ENCODE data around the gene UBR3.

The UBR3 gene

DNA sequence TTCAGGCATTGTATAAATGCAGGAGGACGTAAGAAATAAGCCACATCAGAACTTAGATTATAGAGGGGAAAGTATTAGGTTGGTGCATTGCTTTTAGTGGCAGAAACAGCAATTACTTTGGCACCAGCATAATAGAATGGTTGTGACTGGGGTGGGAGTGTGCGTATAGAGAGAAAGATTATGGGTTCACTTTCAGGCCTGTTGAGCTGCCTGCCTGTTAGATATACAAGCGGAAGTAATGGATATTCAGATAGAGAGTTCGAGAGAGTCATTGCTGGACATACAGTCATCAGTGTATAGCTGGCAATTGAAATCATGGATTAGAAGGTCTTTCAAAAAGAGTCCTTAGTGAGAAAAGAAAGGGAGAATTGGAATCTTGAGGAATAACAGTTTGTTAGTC is 211.5 kb downstream of the UBR3 start:
- H3K27ac ChIP-seq (replicated peaks): no peak overlapping the region
- H3K27me3 ChIP-seq (ENCODE audit: insufficient read depth, poor library complexity, severe bottlenecking): no peaks in the 10 kb centered on the region
- no peak for DNase-seq (ENCODE audit: low read depth in 1 of 2, low spot score in 1 of 2)
- TF ChIP-seq, protein P1, sequence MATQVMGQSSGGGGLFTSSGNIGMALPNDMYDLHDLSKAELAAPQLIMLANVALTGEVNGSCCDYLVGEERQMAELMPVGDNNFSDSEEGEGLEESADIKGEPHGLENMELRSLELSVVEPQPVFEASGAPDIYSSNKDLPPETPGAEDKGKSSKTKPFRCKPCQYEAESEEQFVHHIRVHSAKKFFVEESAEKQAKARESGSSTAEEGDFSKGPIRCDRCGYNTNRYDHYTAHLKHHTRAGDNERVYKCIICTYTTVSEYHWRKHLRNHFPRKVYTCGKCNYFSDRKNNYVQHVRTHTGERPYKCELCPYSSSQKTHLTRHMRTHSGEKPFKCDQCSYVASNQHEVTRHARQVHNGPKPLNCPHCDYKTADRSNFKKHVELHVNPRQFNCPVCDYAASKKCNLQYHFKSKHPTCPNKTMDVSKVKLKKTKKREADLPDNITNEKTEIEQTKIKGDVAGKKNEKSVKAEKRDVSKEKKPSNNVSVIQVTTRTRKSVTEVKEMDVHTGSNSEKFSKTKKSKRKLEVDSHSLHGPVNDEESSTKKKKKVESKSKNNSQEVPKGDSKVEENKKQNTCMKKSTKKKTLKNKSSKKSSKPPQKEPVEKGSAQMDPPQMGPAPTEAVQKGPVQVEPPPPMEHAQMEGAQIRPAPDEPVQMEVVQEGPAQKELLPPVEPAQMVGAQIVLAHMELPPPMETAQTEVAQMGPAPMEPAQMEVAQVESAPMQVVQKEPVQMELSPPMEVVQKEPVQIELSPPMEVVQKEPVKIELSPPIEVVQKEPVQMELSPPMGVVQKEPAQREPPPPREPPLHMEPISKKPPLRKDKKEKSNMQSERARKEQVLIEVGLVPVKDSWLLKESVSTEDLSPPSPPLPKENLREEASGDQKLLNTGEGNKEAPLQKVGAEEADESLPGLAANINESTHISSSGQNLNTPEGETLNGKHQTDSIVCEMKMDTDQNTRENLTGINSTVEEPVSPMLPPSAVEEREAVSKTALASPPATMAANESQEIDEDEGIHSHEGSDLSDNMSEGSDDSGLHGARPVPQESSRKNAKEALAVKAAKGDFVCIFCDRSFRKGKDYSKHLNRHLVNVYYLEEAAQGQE (IDR thresholded peaks at IDR 0.05; ENCODE audit: insufficient replicate concordance, low read depth): no peak
- TF ChIP-seq POLR2AphosphoS5 (IDR thresholded peaks at IDR 0.05; ENCODE audit: low read depth) (no peak), SPI1 (IDR thresholded peaks at IDR 0.05; ENCODE audit: borderline replicate concordance, low read depth) (no peak), GABPA (IDR thresholded peaks at IDR 0.05; ENCODE audit: low read depth) (no peak)
- TF ChIP-seq, protein P2, sequence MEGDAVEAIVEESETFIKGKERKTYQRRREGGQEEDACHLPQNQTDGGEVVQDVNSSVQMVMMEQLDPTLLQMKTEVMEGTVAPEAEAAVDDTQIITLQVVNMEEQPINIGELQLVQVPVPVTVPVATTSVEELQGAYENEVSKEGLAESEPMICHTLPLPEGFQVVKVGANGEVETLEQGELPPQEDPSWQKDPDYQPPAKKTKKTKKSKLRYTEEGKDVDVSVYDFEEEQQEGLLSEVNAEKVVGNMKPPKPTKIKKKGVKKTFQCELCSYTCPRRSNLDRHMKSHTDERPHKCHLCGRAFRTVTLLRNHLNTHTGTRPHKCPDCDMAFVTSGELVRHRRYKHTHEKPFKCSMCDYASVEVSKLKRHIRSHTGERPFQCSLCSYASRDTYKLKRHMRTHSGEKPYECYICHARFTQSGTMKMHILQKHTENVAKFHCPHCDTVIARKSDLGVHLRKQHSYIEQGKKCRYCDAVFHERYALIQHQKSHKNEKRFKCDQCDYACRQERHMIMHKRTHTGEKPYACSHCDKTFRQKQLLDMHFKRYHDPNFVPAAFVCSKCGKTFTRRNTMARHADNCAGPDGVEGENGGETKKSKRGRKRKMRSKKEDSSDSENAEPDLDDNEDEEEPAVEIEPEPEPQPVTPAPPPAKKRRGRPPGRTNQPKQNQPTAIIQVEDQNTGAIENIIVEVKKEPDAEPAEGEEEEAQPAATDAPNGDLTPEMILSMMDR (IDR thresholded peaks at IDR 0.05; ENCODE audit: insufficient read depth, low read length): no peak
- H3K4me3 ChIP-seq (replicated peaks; ENCODE audit: insufficient read depth, low read length): no peak overlapping the region

DNA sequence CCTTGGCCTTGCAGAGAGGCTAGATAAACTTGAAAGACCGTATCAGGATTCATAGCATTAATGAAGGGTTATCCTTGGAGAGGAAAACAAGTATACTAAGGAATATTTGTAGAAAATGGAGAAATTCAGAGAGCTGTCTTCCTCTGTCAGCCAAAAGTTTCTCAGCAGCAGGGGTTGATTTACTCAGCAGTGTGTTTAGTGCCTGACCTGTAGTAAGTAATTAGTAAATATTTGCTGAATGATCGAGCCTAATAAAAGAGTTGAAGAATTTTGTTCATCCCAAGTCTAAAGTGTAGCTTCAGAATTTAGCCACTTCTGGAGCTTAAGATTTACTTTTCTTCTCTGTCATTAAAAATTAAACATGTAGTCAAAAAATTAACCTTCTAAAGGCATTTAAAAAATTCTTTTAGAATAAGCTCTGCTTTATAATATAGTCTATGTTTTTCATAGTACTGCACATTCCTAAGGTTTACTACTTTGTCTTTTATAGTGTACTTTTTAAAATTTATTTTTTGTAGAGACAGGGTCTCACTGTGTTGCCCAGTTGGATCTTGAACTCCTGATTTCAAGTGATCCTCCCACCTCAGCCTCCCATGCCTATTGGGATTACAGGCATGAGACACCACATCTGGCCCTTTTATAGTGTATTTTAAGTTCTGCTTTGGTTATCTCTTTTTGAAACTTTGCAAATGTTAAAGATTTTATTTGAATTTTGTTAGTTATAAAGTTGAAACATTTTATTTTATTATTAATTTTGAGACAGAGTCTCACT is 212.3 kb downstream of the UBR3 start:
- H3K4me3 ChIP-seq (replicated peaks; ENCODE audit: insufficient read depth, low read length): no peak overlapping the region
- TF ChIP-seq, protein P1 (IDR thresholded peaks at IDR 0.05; ENCODE audit: insufficient replicate concordance, low read depth): no peak
- TF ChIP-seq SPI1 (IDR thresholded peaks at IDR 0.05; ENCODE audit: borderline replicate concordance, low read depth) (no peak), POLR2AphosphoS5 (IDR thresholded peaks at IDR 0.05; ENCODE audit: low read depth) (no peak), GABPA (IDR thresholded peaks at IDR 0.05; ENCODE audit: low read depth) (no peak)
- TF ChIP-seq, protein P2 (IDR thresholded peaks at IDR 0.05; ENCODE audit: insufficient read depth, low read length): no peak
- H3K27ac ChIP-seq (replicated peaks): no peak overlapping the region
- DNase-seq (ENCODE audit: low read depth in 1 of 2, low spot score in 1 of 2): no peak
- H3K27me3 ChIP-seq (ENCODE audit: insufficient read depth, poor library complexity, severe bottlenecking): no peaks in the 10 kb centered on the region

DNA sequence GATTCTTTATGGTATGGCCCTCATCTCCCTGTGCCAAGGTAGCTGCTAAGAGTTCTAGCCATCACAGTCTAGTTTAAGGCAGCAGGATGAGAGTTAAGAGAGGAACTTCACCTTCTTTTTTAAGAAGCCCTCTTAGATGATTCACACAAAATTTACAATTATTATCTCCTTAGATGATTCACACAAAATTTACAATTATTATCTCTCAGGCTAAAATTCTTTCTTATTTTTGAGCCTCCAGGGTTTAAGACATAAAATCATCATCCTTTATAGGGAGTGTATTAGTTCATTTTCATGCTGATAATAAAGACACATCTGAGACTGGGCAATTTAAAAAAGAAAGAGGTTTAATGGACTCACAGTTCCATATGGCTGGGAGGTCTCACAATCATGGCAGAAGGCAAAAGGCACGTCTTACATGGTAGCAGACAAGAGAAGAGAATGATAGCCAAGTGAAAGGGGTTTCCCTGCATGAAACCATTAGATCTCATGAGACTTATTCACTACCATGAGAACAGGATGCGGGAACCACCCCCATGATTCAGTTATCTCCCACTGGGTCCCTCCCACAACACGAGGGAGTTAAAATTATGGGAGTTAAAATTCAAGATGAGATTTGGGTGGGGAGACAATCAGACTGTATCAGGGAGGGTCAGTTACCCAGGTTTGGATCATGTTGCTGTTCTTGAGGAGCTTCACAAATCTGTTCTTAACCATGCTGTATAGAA is 217.7 kb downstream of the UBR3 start:
- no peak overlapping the region for H3K27ac ChIP-seq (replicated peaks)
- DNase-seq (ENCODE audit: low read depth in 1 of 2, low spot score in 1 of 2): no peak
- H3K4me3 ChIP-seq (replicated peaks; ENCODE audit: insufficient read depth, low read length): no peak overlapping the region
- no peak for TF ChIP-seq GABPA (IDR thresholded peaks at IDR 0.05; ENCODE audit: low read depth)
- TF ChIP-seq, protein P1 (IDR thresholded peaks at IDR 0.05; ENCODE audit: insufficient replicate concordance, low read depth): no peak
- TF ChIP-seq, protein P2 (IDR thresholded peaks at IDR 0.05; ENCODE audit: insufficient read depth, low read length): no peak
- no peak for TF ChIP-seq SPI1 (IDR thresholded peaks at IDR 0.05; ENCODE audit: borderline replicate concordance, low read depth)
- no peak for TF ChIP-seq POLR2AphosphoS5 (IDR thresholded peaks at IDR 0.05; ENCODE audit: low read depth)
- H3K27me3 ChIP-seq (ENCODE audit: insufficient read depth, poor library complexity, severe bottlenecking): no peaks in the 10 kb centered on the region

All from HL-60 (cell line).